ENCODE data around the gene FCRL3.

DNA sequence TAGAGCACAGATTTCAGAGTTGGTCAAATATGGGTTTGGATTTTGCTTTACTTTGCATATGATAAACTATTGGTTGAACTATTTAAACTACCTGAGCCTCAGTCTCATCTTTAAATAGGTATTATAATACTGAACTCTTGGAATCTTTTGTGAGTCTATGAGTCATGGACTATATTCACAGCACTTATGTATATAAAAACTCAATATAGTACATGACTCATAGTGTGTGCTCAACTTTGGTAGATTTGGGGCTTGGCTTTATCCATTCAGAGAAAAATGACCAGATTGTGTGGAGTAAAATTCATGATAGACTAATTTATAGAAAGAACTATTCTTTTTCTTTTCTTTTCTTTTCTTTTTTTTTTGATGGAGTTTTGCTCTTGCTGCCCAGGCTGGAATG lies 28.7 kb downstream of the FCRL3 start:
- TF ChIP-seq, protein P1, sequence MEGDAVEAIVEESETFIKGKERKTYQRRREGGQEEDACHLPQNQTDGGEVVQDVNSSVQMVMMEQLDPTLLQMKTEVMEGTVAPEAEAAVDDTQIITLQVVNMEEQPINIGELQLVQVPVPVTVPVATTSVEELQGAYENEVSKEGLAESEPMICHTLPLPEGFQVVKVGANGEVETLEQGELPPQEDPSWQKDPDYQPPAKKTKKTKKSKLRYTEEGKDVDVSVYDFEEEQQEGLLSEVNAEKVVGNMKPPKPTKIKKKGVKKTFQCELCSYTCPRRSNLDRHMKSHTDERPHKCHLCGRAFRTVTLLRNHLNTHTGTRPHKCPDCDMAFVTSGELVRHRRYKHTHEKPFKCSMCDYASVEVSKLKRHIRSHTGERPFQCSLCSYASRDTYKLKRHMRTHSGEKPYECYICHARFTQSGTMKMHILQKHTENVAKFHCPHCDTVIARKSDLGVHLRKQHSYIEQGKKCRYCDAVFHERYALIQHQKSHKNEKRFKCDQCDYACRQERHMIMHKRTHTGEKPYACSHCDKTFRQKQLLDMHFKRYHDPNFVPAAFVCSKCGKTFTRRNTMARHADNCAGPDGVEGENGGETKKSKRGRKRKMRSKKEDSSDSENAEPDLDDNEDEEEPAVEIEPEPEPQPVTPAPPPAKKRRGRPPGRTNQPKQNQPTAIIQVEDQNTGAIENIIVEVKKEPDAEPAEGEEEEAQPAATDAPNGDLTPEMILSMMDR (IDR thresholded peaks at IDR 0.05) = no peak
- no peak for TF ChIP-seq POLR2A (IDR thresholded peaks at IDR 0.05)
